OCI-LY7 (cell line): ENCODE measurements around the gene UBTF. TPM values are rescaled to one million over a fixed set of nuclear protein-coding genes. Genes with fewer than 3 reads are reported as not detected.

ENCODE experiments used
- BruUV-seq: library from RNA; stranded (reverse); fragments of 400-500 nt; replicated peaks from 2 replicates; lab custom pipeline; 2021; lab: Mats Ljungman, UMichigan
- CTCF ChIA-PET: fragments of 300-600 bp; sonication (Branson Sonifier 250); formaldehyde crosslinking; loops from one replicate; lab custom pipeline; 2022; ENCODE audit warnings: antibody characterized with exemption; ENCODE audit not compliant: unreplicated experiment; lab: Charles Lee
- POLR2A ChIA-PET: fragments of 300-600 bp; sonication (Branson Sonifier 250); formaldehyde crosslinking; loops from one replicate; lab custom pipeline; 2022; ENCODE audit warnings: antibody characterized with exemption; lab: Charles Lee
- DNase-seq: peaks from one replicate; pipeline ENCODE4 v3.0.0-alpha.2; 2015; ENCODE audit warnings: low spot score
- H2AFZ ChIP-seq: fragments of 200-600 bp; sonication (generic), shearing (Covaris generic); 2 replicates; pipeline ENCODE4 v1.6.1; 2014; ENCODE audit warnings: mild to moderate bottlenecking, antibody characterized with exemption, low read length, moderate library complexity
- H3K27ac ChIP-seq: fragments of 200-600 bp; sonication (generic); 2 replicates; pipeline ENCODE4 v1.5.1; 2014; ENCODE audit warnings: mixed run types, low read depth, mild to moderate bottlenecking, moderate library complexity, low read length, inconsistent platforms; ENCODE audit not compliant: poor library complexity, severe bottlenecking
- H3K36me3 ChIP-seq: fragments of 200-600 bp; sonication (generic); 2 replicates; pipeline ENCODE4 v1.6.1; 2014; ENCODE audit warnings: mild to moderate bottlenecking, antibody characterized with exemption, low read length, moderate library complexity, mixed read lengths; ENCODE audit not compliant: insufficient read depth
- H3K4me1 ChIP-seq: fragments of 200-600 bp; sonication (generic); 2 replicates; pipeline ENCODE4 v1.5.1; 2014; ENCODE audit warnings: mild to moderate bottlenecking, low read length; ENCODE audit not compliant: insufficient read depth, poor library complexity, severe bottlenecking
- H3K4me2 ChIP-seq: fragments of 200-600 bp; sonication (generic); 2 replicates; pipeline ENCODE4 v1.6.1; 2014; ENCODE audit warnings: mild to moderate bottlenecking, low read length
- H3K4me3 ChIP-seq: fragments of 200-600 bp; sonication (generic); 2 replicates; pipeline ENCODE4 v1.5.1; 2014; ENCODE audit warnings: mild to moderate bottlenecking, low read depth, low read length; ENCODE audit not compliant: poor library complexity, severe bottlenecking
- H3K79me2 ChIP-seq: fragments of 200-600 bp; sonication (generic); 2 replicates; pipeline ENCODE4 v1.6.1; 2016; ENCODE audit warnings: low read depth, mild to moderate bottlenecking, low read length, moderate library complexity, mixed read lengths; ENCODE audit not compliant: insufficient read depth
- H3K9me2 ChIP-seq: fragments of 200-600 bp; sonication (generic); 2 replicates; pipeline ENCODE4 v1.6.1; 2016; ENCODE audit warnings: mild to moderate bottlenecking, low read length, mixed read lengths; ENCODE audit not compliant: insufficient read depth
- H3K9me3 ChIP-seq: fragments of 200-600 bp; sonication (generic); 2 replicates; pipeline ENCODE4 v1.6.1; 2014; ENCODE audit warnings: mild to moderate bottlenecking, mixed run types, low read length, mixed read lengths
- H4K20me1 ChIP-seq: fragments of 200-600 bp; sonication (generic); 2 replicates; pipeline ENCODE4 v1.6.1; 2014; ENCODE audit warnings: mild to moderate bottlenecking, antibody characterized with exemption, low read length, moderate library complexity, mixed read lengths; ENCODE audit not compliant: insufficient read depth
- CTCF ChIP-seq: fragments of 200-600 bp; sonication (generic); conservative IDR thresholded peaks from 2 replicates; pipeline ENCODE4 v1.5.1; 2014; ENCODE audit warnings: mild to moderate bottlenecking, antibody characterized with exemption, low read length, moderate library complexity, mixed read lengths
- EZH2phosphoT487 ChIP-seq: fragments of 200-600 bp; sonication (generic); IDR thresholded peaks from 2 replicates; pipeline ENCODE4 v1.6.1; 2018; ENCODE audit warnings: low read depth, borderline replicate concordance, mild to moderate bottlenecking, mixed run types, antibody characterized with exemption, low read length, moderate library complexity, mixed read lengths
- intact Hi-C: fragments of 100-400 bp; cut with micrococcal nuclease; formaldehyde crosslinking; loops from one replicate; pipeline ENCODE4 v1.10.0; 2022; ENCODE audit not compliant: unreplicated experiment
- total RNA-seq, 2 experiments: library from RNA; depleted of rRNA in 1 of 2; stranded (reverse); fragments of >200 nt in 1 of 2; shearing (Covaris generic) in 1 of 2; gene quantifications; 2 replicates each; pipeline ENCODE4 v1.2.3, GENCODE V29; 2014 to 2022

Gene UBTF
- total RNA-seq, 2 experiments from 2014 or later: 155 to 215 TPM

- BruUV-seq: TSS peak; percentile 65
- H3K4me3 ChIP-seq: peak overlapping the region; percentile 90
- ChIA-PET POLR2A (interaction anchor here (0.7 to 3.6 kb wide), 4 partner anchors 11 to 150 kb away, joined by 3 to 11 read pairs (median 4); no protein-coding TSS in a partner anchor), CTCF (no interaction called here)
- peaks cover 53% of the 10 kb centered on the region for H3K36me3 ChIP-seq
- peaks cover 41% of the 10 kb centered on the region for H3K79me2 ChIP-seq
- H3K27ac ChIP-seq: peak overlapping the region; percentile 86
- no peak for DNase-seq
- intact Hi-C loops: loop anchor here (1.0 to 10.0 kb wide), 3 partner anchors 77 to 287 kb away; partner anchors contain the start of genes GPATCH8, HROB and SLC25A39
- H2AFZ ChIP-seq: no peak overlapping the region
- TF ChIP-seq EZH2phosphoT487 (no peak), CTCF (no peak)
- no peaks in the 10 kb centered on the region for H3K9me2 ChIP-seq
- no peaks in the 10 kb centered on the region for H3K9me3 ChIP-seq
- peak overlapping the region; percentile 91 for H3K4me2 ChIP-seq
- no peaks in the 10 kb centered on the region for H4K20me1 ChIP-seq
- H3K4me1 ChIP-seq: peaks cover 36% of the 10 kb centered on the region
Measured at GRCh38 chr17:44217738-44218343, 1.6 kb downstream of the UBTF start.

GRCh38 chr17:44216694-44217093, 2.8 kb downstream of the UBTF start:
- Histone ChIP-seq H3K36me3 (peaks cover 59% of the 10 kb centered on the region), H3K4me2 (peak overlapping the region; percentile 91), H4K20me1 (no peaks in the 10 kb centered on the region), H2AFZ (no peak overlapping the region), H3K9me2 (no peaks in the 10 kb centered on the region), H3K9me3 (no peaks in the 10 kb centered on the region), H3K27ac (peak overlapping the region; percentile 86), H3K79me2 (peaks cover 40% of the 10 kb centered on the region), H3K4me3 (peak overlapping the region; percentile 90), H3K4me1 (peaks cover 29% of the 10 kb centered on the region)
- BruUV-seq: no TSS peak
- TF ChIP-seq CTCF (no peak), EZH2phosphoT487 (no peak)
- ChIA-PET POLR2A (interaction anchor here (0.6 to 3.6 kb wide), 7 partner anchors 12 to 421 kb away, joined by 3 to 11 read pairs (median 3); no protein-coding TSS in a partner anchor), CTCF (interaction anchor here (0.6 to 1.8 kb wide), 3 partner anchors 16 to 135 kb away, joined by 3 to 7 read pairs (median 4); partner anchors contain the start of gene GRN)
- peak; percentile 38 for DNase-seq
- intact Hi-C loops: loop anchor here (1.0 to 10.0 kb wide), 2 partner anchors 129 to 288 kb away; partner anchors contain the start of genes GPATCH8 and GRN
